A549 (cell line): Measurements from ENCODE around the gene CHKB. TPM values are rescaled to one million over a fixed set of nuclear protein-coding genes. Genes with fewer than 3 reads are reported as not detected.

ENCODE experiments used
- ATAC-seq, 2 experiments: fragments of 200-7000 bp in 1 of 2; fragments of >200 bp in 1 of 2; cut with Nextera tagmentation in 1 of 2; cut with Tn5 transposase in 1 of 2; 3 replicates each; pipeline versions ENCODE4 v1.8.0 to v1.9.1; 2018 to 2020; ENCODE audit warnings: mild to moderate bottlenecking in 1 of 2, moderate library complexity in 1 of 2
- CTCF ChIA-PET: fragments of 300-600 bp; sonication (Branson Sonifier 250); formaldehyde crosslinking; extraction: SDS; loops from one replicate; lab custom pipeline; 2021; ENCODE audit warnings: antibody characterized with exemption, inconsistent platforms; lab: Yijun Ruan, JAX
- POLR2A ChIA-PET: fragments of 350-600 bp; formaldehyde crosslinking; extraction: SDS; loops from one replicate; lab custom pipeline; 2021; ENCODE audit warnings: antibody characterized with exemption, inconsistent platforms; lab: Yijun Ruan, JAX
- DNase-seq, 2 experiments: peaks; one replicate each; pipeline versions ENCODE4 v3.0.0 to v3.0.0-alpha.2; 2011 to 2016; ENCODE audit warnings: low read depth in 1 of 2, low spot score in 1 of 2
- FAIRE-seq: peaks from 2 replicates; lab custom pipeline; 2011; peaks lifted over from hg19 to GRCh38; lab: Jason Lieb, UNC
- H3K27ac ChIP-seq, 2 experiments: fragments of >200 bp; sonication (Bioruptor Twin); formaldehyde crosslinking; 3 replicates each; pipeline ENCODE4 v1.5.1; 2016 to 2017
- H3K4me1 ChIP-seq: fragments of >200 bp; sonication (Bioruptor Twin); formaldehyde crosslinking; 3 replicates; pipeline ENCODE4 v1.6.1; 2016
- H3K4me2 ChIP-seq: fragments of >200 bp; sonication (Bioruptor Twin); formaldehyde crosslinking; 3 replicates; pipeline ENCODE4 v1.6.1; 2016
- H3K4me3 ChIP-seq: fragments of >200 bp; sonication (Bioruptor Twin); formaldehyde crosslinking; 3 replicates; pipeline ENCODE4 v1.5.1; 2016
- H3K9me3 ChIP-seq: fragments of >200 bp; sonication (Bioruptor Twin); formaldehyde crosslinking; 3 replicates; pipeline ENCODE4 v1.6.1; 2016
- BCL3 ChIP-seq: fragments of >200 bp; sonication (Bioruptor Twin); formaldehyde crosslinking; IDR thresholded peaks from 3 replicates; pipeline ENCODE4 v1.6.1; 2016
- CBX8 ChIP-seq: fragments of 200-600 bp; sonication (generic); IDR thresholded peaks from 2 replicates; pipeline ENCODE4 v1.6.1; 2016
- CHD4 ChIP-seq: fragments of 200-600 bp; sonication (generic); IDR thresholded peaks from 2 replicates; pipeline ENCODE4 v1.6.1; 2016; ENCODE audit warnings: antibody characterized with exemption, mild to moderate bottlenecking, borderline replicate concordance
- EHMT2 ChIP-seq: fragments of 200-600 bp; sonication (generic); IDR thresholded peaks from 2 replicates; pipeline ENCODE4 v1.6.1; 2016; ENCODE audit warnings: antibody characterized with exemption, low read depth, mild to moderate bottlenecking, moderate library complexity
- FOSB ChIP-seq: fragments of 250-450 bp; sonication (Bioruptor Pico); IDR thresholded peaks from 2 replicates; pipeline ENCODE4 v1.5.0; 2020; ENCODE audit warnings: mild to moderate bottlenecking, moderate library complexity
- FOSL2 ChIP-seq, 2 experiments: fragments of 450-650 bp in 1 of 2; fragments of >200 bp in 1 of 2; sonication (Bioruptor Twin) in 1 of 2; formaldehyde crosslinking; IDR thresholded peaks; 2 replicates each; pipeline versions ENCODE4 v1.5.0 to v1.6.1; 2016 to 2020; ENCODE audit warnings: mild to moderate bottlenecking in 1 of 2, moderate library complexity in 1 of 2
- HDAC2 ChIP-seq: fragments of 200-600 bp; sonication (generic); IDR thresholded peaks from 2 replicates; pipeline ENCODE4 v1.6.1; 2016
- HES2 ChIP-seq: fragments of >200 bp; sonication (Bioruptor Twin); formaldehyde crosslinking; IDR thresholded peaks from 2 replicates; pipeline ENCODE4 v1.6.1; 2016
- HOXA7 ChIP-seq: fragments of 250-450 bp; sonication (Bioruptor Pico); IDR thresholded peaks from 2 replicates; pipeline ENCODE4 v1.5.0; 2020; ENCODE audit warnings: mild to moderate bottlenecking, moderate library complexity
- HOXB13 ChIP-seq: fragments of 250-450 bp; sonication (Bioruptor Pico); IDR thresholded peaks from 2 replicates; pipeline ENCODE4 v1.5.0; 2020; ENCODE audit warnings: low read depth, mild to moderate bottlenecking, moderate library complexity
- HOXB5 ChIP-seq: fragments of 250-450 bp; sonication (Bioruptor Pico); IDR thresholded peaks from 2 replicates; pipeline ENCODE4 v1.5.0; 2020; ENCODE audit warnings: mild to moderate bottlenecking, moderate library complexity
- JUN ChIP-seq, 2 experiments: fragments of >200 bp; sonication (Bioruptor Twin); formaldehyde crosslinking; IDR thresholded peaks; 2 replicates in 1 of 2; 3 replicates in 1 of 2; pipeline ENCODE4 v1.6.1; 2016 to 2017
- MAFK ChIP-seq: fragments of 450-650 bp; IDR thresholded peaks from 2 replicates; pipeline ENCODE4 v1.6.1; 2014; ENCODE audit not compliant: partially characterized antibody
- MYC ChIP-seq: IDR thresholded peaks from 2 replicates; pipeline ENCODE4 v1.6.1; 2012; ENCODE audit warnings: mild to moderate bottlenecking, inconsistent platforms, low read length, improper control_type of control experiment, borderline replicate concordance
- NFE2L2 ChIP-seq: fragments of 150-350 bp; conservative IDR thresholded peaks from 2 replicates; pipeline ENCODE4 v1.6.1; 2014; ENCODE audit warnings: low read length
- SREBF2 ChIP-seq: fragments of 450-650 bp; IDR thresholded peaks from 2 replicates; pipeline ENCODE4 v1.6.1; 2014; ENCODE audit warnings: mild to moderate bottlenecking, moderate library complexity
- TP53 ChIP-seq: fragments of 250-450 bp; sonication (Bioruptor Pico); IDR thresholded peaks from 2 replicates; pipeline ENCODE4 v1.5.0; 2021; ENCODE audit warnings: mild to moderate bottlenecking, moderate library complexity
- USF2 ChIP-seq: fragments of 450-650 bp; IDR thresholded peaks from 2 replicates; pipeline ENCODE4 v1.6.1; 2014; ENCODE audit warnings: antibody characterized with exemption
- ZNF302 ChIP-seq: fragments of 250-450 bp; sonication (Bioruptor Pico); IDR thresholded peaks from 2 replicates; pipeline ENCODE4 v1.9.0; 2021; ENCODE audit warnings: inconsistent platforms, mild to moderate bottlenecking, moderate library complexity
- WGBS: methylation state at CpG from one replicate; pipeline ENCODE4 v1.1.6; 2017; ENCODE audit errors: missing lambda C conversion rate; 5-methylcytosine and 5-hydroxymethylcytosine counted together
- polyA plus RNA-seq, 4 experiments: library from polyadenylated mRNA; depleted of rRNA in 3 of 4; stranded (reverse); fragments of >200 nt; fragmentation: RNase III in 1 of 4; extraction: RNeasy Plus Mini Kit Qiagen cat#74134 plus additional on column Dnase treatment in 1 of 4; gene quantifications; 2 replicates in 3 of 4; 3 replicates in 1 of 4; pipeline ENCODE4 v1.2.3, GENCODE V29; 2011 to 2017
- TF ChIP-seq, protein P1 (sequence below): fragments of 200-600 bp; sonication (generic); IDR thresholded peaks from 2 replicates; pipeline ENCODE4 v1.6.1; 2016; ENCODE audit warnings: antibody characterized with exemption, mild to moderate bottlenecking, moderate library complexity

Gene CHKB
- polyA plus RNA-seq, 2 of the 4 experiments (the other 2 are of a cell fraction), result 16.4 to 25.8 TPM

DNA sequence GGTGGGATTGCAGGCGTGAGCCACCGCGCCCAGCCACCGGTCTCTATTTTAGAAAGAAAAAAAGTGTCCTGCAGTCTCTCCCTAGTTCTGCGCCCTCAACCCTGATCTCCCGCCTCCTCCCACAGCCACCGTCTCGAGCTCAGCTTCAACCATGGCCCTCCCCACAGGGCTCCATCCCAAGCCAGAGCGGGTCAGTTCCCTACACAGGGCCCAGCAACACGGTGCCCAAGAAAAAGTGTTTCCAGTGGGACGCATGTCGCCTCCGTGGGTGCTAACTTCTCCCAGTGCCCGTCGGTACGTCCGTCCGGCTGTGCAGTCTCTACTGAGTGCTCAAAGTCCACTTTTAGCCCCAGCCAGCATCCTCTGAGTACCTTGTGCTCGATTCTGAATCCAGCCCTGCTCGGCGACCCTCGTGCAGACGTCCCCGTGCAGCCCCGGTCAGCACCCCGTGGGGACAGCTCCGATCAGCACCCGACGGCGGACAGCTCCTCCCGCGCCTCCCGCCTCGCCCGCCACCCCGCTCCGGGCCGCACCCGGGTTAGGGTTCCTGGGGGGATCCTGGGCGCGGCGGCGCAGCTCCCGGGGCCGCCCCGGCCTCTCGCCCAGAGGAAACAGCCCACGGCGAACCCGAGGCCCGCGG, 17.3 kb upstream of the CHKB start:
- FAIRE-seq (no peak), ATAC-seq (peak; percentile 76 to 80), DNase-seq (no peak)
- POLR2A ChIA-PET, result interaction anchor here (0.7 kb wide), 1 partner anchor 15 kb away, joined by 4 read pairs; no protein-coding TSS in a partner anchor
- 67% methylated on average over 19 of the region's 52 CpGs for WGBS
- Histone ChIP-seq H3K27ac (peak overlapping the region in 1 of 2 experiments; percentile 79; a peak in 3 of 6 replicates), H3K4me1 (peaks cover 4% of the 10 kb centered on the region; the same call in 1 of the 3 replicates), H3K9me3 (no peaks in the 10 kb centered on the region)
- CTCF ChIA-PET, result no interaction called here
- TF ChIP-seq CBX8 (no peak), HOXB5 (CRISPR knock-in tag) (peak; percentile 50; the same call in 1 of the 2 replicates), HOXB13 (CRISPR knock-in tag) (peak; percentile 62; the same call in 1 of the 2 replicates), MYC (no peak), TP53 (CRISPR knock-in tag) (no peak), EHMT2 (peak; percentile 96)
- TF ChIP-seq, protein P1, sequence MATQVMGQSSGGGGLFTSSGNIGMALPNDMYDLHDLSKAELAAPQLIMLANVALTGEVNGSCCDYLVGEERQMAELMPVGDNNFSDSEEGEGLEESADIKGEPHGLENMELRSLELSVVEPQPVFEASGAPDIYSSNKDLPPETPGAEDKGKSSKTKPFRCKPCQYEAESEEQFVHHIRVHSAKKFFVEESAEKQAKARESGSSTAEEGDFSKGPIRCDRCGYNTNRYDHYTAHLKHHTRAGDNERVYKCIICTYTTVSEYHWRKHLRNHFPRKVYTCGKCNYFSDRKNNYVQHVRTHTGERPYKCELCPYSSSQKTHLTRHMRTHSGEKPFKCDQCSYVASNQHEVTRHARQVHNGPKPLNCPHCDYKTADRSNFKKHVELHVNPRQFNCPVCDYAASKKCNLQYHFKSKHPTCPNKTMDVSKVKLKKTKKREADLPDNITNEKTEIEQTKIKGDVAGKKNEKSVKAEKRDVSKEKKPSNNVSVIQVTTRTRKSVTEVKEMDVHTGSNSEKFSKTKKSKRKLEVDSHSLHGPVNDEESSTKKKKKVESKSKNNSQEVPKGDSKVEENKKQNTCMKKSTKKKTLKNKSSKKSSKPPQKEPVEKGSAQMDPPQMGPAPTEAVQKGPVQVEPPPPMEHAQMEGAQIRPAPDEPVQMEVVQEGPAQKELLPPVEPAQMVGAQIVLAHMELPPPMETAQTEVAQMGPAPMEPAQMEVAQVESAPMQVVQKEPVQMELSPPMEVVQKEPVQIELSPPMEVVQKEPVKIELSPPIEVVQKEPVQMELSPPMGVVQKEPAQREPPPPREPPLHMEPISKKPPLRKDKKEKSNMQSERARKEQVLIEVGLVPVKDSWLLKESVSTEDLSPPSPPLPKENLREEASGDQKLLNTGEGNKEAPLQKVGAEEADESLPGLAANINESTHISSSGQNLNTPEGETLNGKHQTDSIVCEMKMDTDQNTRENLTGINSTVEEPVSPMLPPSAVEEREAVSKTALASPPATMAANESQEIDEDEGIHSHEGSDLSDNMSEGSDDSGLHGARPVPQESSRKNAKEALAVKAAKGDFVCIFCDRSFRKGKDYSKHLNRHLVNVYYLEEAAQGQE, result peak; percentile 96
- TF ChIP-seq, all 56 proteins: peak for 4
- peak overlapping the region; percentile 56 for H3K4me3 ChIP-seq
- peak overlapping the region; percentile 97 for H3K4me2 ChIP-seq

GRCh38 chr22:50597097-50597496, 14.4 kb upstream of the CHKB start:
- Histone ChIP-seq H3K9me3 (no peaks in the 10 kb centered on the region), H3K27ac (no peak overlapping the region), H3K4me3 (no peak overlapping the region), H3K4me2 (no peak overlapping the region), H3K4me1 (peaks cover 4% of the 10 kb centered on the region; the same call in 1 of the 3 replicates)
- no peak for TF ChIP-seq HES2
- no peak for TF ChIP-seq SREBF2
- no peak for TF ChIP-seq HDAC2
- TF ChIP-seq HOXB13 (CRISPR knock-in tag), result no peak
- TF ChIP-seq NFE2L2, result no peak
- TF ChIP-seq CHD4, result no peak
- TF ChIP-seq JUN (IDR thresholded peaks at IDR 0.05), result no peak
- no peak for TF ChIP-seq FOSL2 (IDR thresholded peaks at IDR 0.05)
- TF ChIP-seq FOSL2 (CRISPR knock-in tag; IDR thresholded peaks at IDR 0.05), result no peak
- no peak for TF ChIP-seq FOSB
- TF ChIP-seq BCL3, result no peak
- no peak for TF ChIP-seq ZNF302 (CRISPR knock-in tag)
- no peak for TF ChIP-seq HOXA7 (CRISPR knock-in tag)
- FAIRE-seq (no peak), DNase-seq (no peak), ATAC-seq (no peak)
- POLR2A ChIA-PET, result no interaction called here
- CTCF ChIA-PET, result interaction anchor here (2.4 kb wide), 1 partner anchor 23 kb away, joined by 10 read pairs; no protein-coding TSS in a partner anchor
- 46% methylated on average over 5 of the region's 5 CpGs for WGBS

DNA sequence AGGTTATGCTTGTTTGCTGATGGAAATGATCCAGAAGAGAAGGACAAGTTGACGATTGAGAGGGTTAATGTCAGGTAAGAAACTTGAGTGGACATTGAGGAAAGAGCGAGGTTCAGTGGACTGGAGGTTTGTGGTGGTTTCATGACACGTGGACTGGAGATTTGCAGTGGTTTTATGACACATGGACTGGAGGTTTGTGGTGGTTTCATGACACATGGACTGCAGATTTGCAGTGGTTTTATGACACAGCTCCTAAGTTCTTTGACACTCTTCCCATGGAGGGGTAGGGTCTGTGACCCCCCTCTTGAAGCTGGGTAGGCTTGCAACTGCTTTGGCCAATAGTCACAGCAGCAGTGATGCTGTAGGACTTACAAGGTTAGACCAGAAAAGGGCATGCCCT, 12.5 kb upstream of the CHKB start:
- H3K27ac ChIP-seq, result no peak overlapping the region
- no peak for FAIRE-seq
- no peak overlapping the region for H3K4me3 ChIP-seq
- 56% methylated on average over 3 of the region's 3 CpGs for WGBS
- H3K4me1 ChIP-seq, result no peaks in the 10 kb centered on the region
- CTCF ChIA-PET, result no interaction called here
- no peak for DNase-seq
- H3K9me3 ChIP-seq, result no peaks in the 10 kb centered on the region
- H3K4me2 ChIP-seq, result no peak overlapping the region
- POLR2A ChIA-PET, result no interaction called here
- TF ChIP-seq NFE2L2 (no peak), MAFK (no peak), HOXA7 (CRISPR knock-in tag) (no peak), USF2 (no peak)
- ATAC-seq, result no peak
